GM18517 (cell line): ENCODE data around the gene TRPM5.

Experiments used
- ATAC-seq: cut with Tn5 transposase; IDR thresholded peaks from one replicate; pipeline ENCODE4 v1.9.1; 2021; ENCODE audit warnings: mild to moderate bottlenecking, moderate library complexity; ENCODE audit not compliant: unreplicated experiment

Gene TRPM5

GRCh38 chr11:2470495-2470894 lies 26.2 kb upstream of the TRPM5 start:
- ATAC-seq = no peak

GRCh38 chr11:2468363-2469235 lies 24.3 kb upstream of the TRPM5 start:
- no peak for ATAC-seq

GRCh38 chr11:2467695-2468055 lies 23.4 kb upstream of the TRPM5 start:
- ATAC-seq = no peak

DNA sequence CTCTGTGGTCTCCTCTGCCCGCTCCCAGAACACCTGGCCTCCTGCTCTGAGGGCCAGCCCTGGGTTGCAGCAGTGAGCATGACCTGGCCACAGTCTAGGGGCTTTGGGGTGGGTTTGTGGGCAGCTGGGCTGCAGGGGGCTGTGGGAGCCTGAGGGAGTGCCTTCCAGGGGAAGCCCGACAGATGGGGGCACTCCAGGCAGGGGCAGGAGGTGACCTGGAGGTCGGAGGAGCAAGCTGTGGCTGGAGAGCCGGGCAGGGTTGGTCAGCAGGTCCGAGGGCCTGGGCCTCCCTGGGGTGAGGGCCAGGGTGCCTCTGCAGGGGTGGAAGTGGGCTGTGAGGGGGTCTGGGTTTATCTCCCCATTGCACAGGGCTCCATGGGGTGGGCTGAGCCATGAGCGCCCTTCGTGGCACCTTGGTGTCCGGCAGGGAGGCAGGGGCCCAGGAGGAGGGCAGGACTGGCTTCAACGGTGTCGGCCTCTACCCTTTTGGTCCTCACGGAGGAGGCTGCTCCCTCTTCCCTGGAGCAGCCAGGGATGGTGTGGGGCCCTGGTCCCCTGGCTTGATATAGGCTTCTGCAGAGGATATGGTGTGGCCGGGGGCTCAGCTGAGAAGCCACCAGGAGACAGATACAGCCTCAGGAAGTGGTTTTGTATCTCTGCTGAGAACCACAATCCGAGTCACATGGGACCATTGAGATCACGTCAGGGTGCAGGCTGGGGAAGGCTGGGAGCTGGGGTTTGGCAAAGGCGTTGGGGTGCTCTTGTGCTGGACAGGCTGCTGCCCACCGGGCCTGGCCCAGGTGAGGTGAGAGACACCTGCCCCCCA lies 22.8 kb upstream of the TRPM5 start:
- ATAC-seq = no peak

DNA sequence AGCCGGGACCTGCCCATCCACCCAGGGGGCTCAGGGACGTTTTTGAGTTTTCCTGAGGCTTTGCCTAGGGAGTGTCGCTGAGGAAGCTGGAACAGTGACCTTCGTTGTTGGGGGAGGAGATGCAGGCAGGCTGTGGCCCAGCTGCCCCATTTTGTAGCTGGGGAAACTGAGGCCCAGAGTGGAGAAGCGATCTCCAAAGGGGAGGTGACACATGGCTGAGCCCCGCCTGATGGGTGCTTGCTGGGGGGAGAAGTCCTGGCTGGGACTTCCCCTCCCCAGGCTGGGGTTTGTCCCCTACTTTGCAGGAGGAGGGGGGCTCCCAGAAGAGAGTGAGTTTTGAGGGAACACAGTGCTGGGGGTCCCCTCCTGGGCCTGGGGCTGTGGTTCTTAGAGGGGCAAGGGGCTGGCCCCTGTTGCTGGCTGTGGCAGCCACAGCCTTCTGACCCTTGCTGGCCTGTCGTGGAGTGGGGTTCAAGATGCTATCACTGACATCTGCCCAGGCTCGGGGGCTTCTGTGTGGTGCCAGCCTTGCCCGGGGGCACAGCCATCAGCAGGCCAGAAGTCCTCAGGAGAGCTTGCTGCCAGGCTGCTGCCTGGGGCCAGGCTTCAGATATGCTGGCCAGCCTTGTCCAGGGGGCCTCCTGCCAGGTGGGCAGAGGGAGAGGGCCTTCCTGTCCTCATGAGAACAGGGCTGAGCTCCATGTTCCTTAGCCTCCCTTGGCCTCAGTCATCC lies 21.9 kb upstream of the TRPM5 start:
- no peak for ATAC-seq

DNA sequence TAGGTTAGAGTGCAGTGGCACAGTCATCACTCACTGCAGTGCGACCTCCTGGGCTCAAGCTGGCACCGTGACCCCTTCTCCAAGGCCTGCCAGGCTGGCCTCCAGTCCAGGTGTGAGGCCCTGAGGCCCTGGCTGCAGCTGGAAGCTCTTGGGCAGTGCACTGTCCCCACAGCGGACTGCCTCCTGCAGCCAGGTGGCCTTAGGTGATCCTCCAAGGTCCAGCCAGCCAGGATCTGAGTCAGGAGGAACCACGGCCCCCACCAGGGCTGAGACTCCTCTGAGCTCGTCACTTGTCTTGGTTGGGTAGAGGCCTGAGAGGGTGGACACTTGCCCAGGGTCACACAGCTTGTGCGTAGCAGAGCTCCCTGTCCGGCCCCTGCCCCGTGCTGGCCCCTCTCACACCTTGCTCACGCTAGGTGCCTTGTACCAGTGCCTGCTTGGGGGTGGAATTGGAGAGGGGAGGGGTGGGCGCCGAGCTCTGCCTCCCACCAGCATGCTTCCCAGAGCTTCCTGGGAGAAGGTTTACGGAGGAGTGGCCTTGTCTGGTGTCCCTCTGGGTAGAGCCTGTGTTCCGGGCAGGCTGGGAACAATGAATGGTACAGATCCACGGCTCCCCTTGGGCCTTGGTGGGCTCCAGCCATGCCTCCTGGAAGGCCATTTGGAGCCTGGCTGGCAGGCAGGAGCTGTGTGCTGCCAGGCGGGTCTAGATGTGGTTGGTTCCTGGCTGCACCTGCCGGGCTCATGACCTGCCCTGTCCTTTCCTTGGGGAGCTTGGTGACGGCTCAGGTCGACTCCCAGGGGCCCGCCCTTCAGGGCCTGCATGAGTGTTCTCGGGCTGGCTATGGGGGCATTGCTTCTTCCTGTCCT lies 21.1 kb upstream of the TRPM5 start:
- no peak for ATAC-seq

- ATAC-seq = no peak
Observed at GRCh38 chr11:2464451-2465165, 20.3 kb upstream of the TRPM5 start.

DNA sequence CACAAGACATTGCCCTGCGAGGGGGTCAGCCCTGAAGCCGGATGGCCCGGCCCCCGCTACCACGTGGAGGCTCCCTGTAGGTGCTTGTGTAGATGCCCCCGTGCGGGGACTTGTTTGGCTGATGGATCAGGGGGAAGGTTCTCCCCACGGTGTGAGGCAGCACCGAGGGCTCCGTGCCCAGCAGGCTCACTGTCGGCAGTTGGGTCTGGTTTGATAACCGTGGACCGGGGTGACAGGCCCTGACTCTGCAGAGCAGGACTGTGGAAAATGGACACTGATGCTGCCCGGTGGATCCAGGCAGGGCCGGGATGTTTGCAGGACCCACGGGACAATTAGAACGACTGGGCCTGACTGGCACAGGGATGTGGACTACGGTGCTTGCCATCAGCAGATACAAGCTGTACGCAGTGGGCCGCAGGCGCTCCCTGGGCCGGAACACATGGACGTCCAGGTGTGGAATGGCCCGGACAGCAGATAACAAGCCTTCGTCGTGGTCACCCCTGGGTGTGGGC lies 19.5 kb upstream of the TRPM5 start:
- no peak for ATAC-seq

GRCh38 chr11:2462986-2463765 lies 18.9 kb upstream of the TRPM5 start:
- ATAC-seq = no peak

DNA sequence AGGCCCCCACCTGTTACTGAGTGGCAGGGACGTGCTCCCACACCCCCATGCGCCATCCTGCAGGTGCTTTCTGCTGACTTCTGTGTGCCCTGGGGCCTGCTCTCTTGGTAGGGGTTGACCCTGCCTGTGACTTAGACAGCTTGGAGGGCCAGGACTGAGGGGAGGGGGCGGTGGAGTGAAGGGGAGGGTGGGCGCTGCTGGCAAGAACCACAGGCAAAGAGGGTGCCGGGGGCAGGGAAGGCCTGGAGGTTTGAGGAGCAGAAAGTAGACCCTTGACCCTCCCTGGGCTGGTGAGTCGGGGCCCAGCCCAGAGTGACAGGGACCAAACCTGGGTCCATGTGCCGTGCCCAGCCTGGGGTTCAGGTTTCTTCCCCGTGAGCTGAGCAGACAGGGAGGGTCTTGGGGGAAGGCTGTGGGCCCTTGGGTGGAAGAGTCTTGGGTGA lies 18.2 kb upstream of the TRPM5 start:
- ATAC-seq = no peak

GRCh38 chr11:2461956-2462542 lies 17.7 kb upstream of the TRPM5 start:
- no peak for ATAC-seq

DNA sequence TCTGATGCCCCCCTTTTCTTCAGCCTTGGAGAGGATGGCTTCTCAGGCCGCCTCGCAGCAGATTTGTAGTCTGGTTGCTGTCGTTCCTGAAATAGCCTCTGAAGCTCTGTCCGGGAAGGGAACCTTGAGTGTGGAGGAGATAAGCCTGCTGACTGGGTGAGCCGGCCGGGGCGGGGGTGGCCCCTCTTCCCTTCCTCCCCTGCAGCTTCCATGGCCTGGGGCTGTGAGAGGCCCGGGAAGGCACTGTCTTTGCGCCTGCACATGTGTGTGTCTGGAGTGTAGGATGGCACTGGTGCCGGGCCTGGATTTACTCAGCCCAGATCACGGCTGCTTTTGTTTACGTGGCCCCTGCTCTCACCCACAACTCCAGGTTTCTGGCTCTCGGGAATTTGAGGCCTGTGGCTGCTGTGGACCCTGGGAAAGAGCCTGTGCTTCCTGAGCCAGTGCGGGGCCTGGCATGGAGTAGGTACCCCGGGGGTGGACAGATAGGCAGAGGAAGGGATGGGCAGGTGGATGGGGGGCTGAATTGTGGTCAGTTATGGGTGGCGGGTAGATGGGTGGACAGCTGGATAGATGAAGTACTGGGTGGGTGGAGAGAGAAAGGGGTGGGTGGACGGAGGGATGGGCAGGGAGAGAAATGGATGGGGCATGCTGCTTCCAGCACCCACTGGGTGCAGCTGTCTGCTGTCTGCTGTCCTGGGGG lies 17.1 kb upstream of the TRPM5 start:
- no peak for ATAC-seq

GRCh38 chr11:2460540-2461252 lies 16.4 kb upstream of the TRPM5 start:
- no peak for ATAC-seq

- ATAC-seq = no peak
Observed at GRCh38 chr11:2459796-2460531, 15.7 kb upstream of the TRPM5 start.

DNA sequence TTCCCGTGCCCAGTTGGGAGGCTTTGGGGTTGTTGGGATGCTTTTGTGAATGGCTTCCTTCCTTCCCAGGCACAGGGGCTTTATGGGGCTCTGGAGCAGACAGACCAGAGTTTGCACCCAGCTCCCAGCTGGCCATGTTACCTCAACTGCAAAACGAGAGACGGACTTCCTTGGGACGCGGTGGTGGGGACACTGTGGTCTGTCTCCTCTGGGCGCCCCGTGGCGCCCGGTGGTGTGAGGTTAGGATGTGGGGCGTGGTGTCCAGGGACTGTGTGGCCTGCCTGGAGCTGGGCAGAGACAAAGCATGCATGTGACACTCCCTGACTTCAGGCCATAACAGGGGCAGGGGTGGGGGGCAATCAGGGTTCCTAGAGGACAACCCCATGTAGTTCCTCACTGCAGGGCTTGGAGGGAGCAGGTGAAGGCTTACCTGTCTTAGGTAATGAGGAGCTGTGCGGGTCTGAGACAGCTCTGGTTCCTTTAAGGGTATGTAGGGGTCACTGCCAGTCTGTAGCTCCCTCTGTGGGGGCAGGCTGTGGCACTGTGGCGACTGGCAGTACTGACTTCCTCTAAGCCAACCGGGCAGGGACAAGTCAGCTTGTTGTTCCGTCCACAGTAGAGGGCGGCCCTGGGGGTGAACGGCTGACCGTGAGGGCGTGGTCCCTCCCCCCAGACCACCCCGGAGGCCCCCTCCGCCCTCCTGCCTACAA lies 14.9 kb upstream of the TRPM5 start:
- ATAC-seq = no peak

DNA sequence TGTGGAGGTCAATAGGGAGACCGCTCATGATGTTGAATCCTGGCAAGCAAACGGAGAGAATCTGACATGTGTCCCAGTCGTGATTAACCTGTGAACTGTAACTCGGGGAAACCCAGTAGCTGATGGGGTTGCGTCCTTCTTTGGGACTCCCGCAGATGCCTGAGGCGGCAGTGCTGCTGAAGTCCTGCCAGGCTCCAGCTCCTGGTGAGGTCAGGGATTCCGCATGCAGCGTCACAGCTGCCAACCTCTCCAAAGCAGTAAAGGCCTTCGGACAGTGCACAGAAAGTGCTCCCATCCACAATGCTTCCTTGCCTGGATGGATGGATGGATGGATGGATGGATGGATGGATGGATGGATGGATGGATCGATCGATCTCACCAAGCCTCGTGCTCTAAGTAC lies 14.0 kb upstream of the TRPM5 start:
- no peak for ATAC-seq
